Measurements from ENCODE around the gene MTMR12. TPM values are rescaled to one million over a fixed set of nuclear protein-coding genes. Genes with fewer than 3 reads are reported as not detected.

Gene MTMR12
- total and polyA plus RNA-seq, 2 of the 13 experiments (the other 11 are each of a cell fraction or from before 2014, with no cell fraction given), result 23.4 to 36.6 TPM

GRCh38 chr5:32233696-32234447 is 78.9 kb downstream of the MTMR12 start (continued):
- no peak for TF ChIP-seq ZNF747 (CRISPR knock-in tag; IDR thresholded peaks at IDR 0.05; ENCODE audit: borderline replicate concordance)
- no peak for TF ChIP-seq HNRNPL (IDR thresholded peaks at IDR 0.05; ENCODE audit: low read depth, low read length)
- no peak for TF ChIP-seq ZNF629 (CRISPR knock-in tag; conservative IDR thresholded peaks at IDR 0.05)
- TF ChIP-seq MTF1 (CRISPR knock-in tag; IDR thresholded peaks at IDR 0.05), result no peak
- TF ChIP-seq, protein P1, sequence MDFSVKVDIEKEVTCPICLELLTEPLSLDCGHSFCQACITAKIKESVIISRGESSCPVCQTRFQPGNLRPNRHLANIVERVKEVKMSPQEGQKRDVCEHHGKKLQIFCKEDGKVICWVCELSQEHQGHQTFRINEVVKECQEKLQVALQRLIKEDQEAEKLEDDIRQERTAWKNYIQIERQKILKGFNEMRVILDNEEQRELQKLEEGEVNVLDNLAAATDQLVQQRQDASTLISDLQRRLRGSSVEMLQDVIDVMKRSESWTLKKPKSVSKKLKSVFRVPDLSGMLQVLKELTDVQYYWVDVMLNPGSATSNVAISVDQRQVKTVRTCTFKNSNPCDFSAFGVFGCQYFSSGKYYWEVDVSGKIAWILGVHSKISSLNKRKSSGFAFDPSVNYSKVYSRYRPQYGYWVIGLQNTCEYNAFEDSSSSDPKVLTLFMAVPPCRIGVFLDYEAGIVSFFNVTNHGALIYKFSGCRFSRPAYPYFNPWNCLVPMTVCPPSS (IDR thresholded peaks at IDR 0.05), result no peak
- TF ChIP-seq ATF7-NPFF (CRISPR knock-in tag; IDR thresholded peaks at IDR 0.05; ENCODE audit: low read depth), result peak; percentile 70; the same call in 1 of the 2 replicates
- TF ChIP-seq SKI (IDR thresholded peaks at IDR 0.05; ENCODE audit: partially characterized antibody), result peak; percentile 80
- TF ChIP-seq ZNF121 (CRISPR knock-in tag; IDR thresholded peaks at IDR 0.05), result peak; percentile 41
- no peak for TF ChIP-seq SMAD1 (CRISPR knock-in tag; IDR thresholded peaks at IDR 0.05; ENCODE audit: borderline replicate concordance, low read depth)
- TF ChIP-seq ZFAT (CRISPR knock-in tag; conservative IDR thresholded peaks at IDR 0.05), result no peak
- TF ChIP-seq GFI1 (CRISPR knock-in tag; IDR thresholded peaks at IDR 0.05; ENCODE audit: borderline replicate concordance), result peak; percentile 86; the same call in 1 of the 2 replicates
- TF ChIP-seq ZMYM3 (CRISPR knock-in tag; IDR thresholded peaks at IDR 0.05), result peak; percentile 84; the same call in 1 of the 2 replicates
- peak; percentile 75 for TF ChIP-seq TAF1 (CRISPR knock-in tag; IDR thresholded peaks at IDR 0.05)
- no peak for TF ChIP-seq ZNF879 (CRISPR knock-in tag; IDR thresholded peaks at IDR 0.05)
- TF ChIP-seq ZNF724P (CRISPR knock-in tag; IDR thresholded peaks at IDR 0.05; ENCODE audit: borderline replicate concordance), result peak; percentile 64; the same call in 1 of the 2 replicates
- TF ChIP-seq ZNF430 (CRISPR knock-in tag; IDR thresholded peaks at IDR 0.05), result peak; percentile 86
- TF ChIP-seq TBL1XR1 (IDR thresholded peaks at IDR 0.05; ENCODE audit: borderline replicate concordance, low read length, partially characterized antibody), result peak; percentile 26
- TF ChIP-seq GTF2F1 (IDR thresholded peaks at IDR 0.05; ENCODE audit: low read length), result no peak
- no peak for TF ChIP-seq IKZF1 (IDR thresholded peaks at IDR 0.05)
- no peak for TF ChIP-seq ZNF318 (CRISPR knock-in tag; IDR thresholded peaks at IDR 0.05)
- TF ChIP-seq NFRKB (IDR thresholded peaks at IDR 0.05), result no peak
- TF ChIP-seq ZFP36 (IDR thresholded peaks at IDR 0.05; ENCODE audit: borderline replicate concordance, low read depth, low read length, partially characterized antibody), result no peak

All from HepG2 (cell line).